ENCODE measurements around the gene MRPS35. TPM values are rescaled to one million over a fixed set of nuclear protein-coding genes. Genes with fewer than 3 reads are reported as not detected.
A peak's percentile ranks its signal among the peaks of the same experiment; 100 is the strongest.
"Not testable (repeated sequence)": the region's sequence is repeated elsewhere in the genome, so short reads cannot be mapped to it uniquely, and the experiment has no call there.

Gene MRPS35
- total RNA-seq, 4 donors from 2014 or later, result 30.0 to 41.8 (median 34.7) TPM

- DNase-seq (ENCODE audit: low spot score) (no peak), ATAC-seq (ENCODE audit: low FRiP score) (no peak)
- no peak for TF ChIP-seq CTCF (IDR thresholded peaks at IDR 0.05)
Observed at GRCh38 chr12:27732281-27732680, 21.6 kb downstream of the MRPS35 start.

DNA sequence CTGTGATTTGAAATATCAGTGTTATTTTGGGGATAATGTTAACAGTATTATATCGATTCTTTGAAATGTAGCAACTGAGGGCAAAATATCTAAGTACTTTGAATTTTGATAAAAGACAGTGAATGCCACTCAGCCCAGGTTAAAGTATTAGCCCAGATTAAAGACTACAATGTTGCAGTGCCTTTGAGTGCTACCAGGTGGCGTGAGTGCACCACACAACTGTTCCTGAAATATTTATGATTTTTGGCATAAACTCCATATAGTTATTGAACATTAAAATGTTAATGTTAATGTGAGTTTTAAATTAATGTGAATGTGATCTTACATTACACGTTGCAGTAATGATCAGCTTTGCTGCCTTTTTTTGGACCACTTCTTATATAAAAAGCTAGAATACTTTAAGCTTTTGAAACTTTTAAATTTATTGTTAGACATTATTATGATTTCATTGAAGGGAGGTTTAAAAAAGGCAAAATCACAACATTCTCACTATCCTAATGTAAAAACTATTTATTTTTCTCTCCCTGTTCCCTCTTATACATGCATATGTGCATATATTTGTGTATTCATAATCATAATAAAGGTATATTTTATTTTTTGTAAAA, 22.5 kb downstream of the MRPS35 start:
- TF ChIP-seq CTCF (IDR thresholded peaks at IDR 0.05), result no peak
- ATAC-seq (ENCODE audit: low FRiP score) (no peak), DNase-seq (ENCODE audit: low spot score) (no peak)

GRCh38 chr12:27733791-27734190, 23.2 kb downstream of the MRPS35 start:
- ATAC-seq (ENCODE audit: low FRiP score), result no peak
- no peak for TF ChIP-seq CTCF (IDR thresholded peaks at IDR 0.05)
- DNase-seq (ENCODE audit: low spot score), result no peak

GRCh38 chr12:27734321-27734720, 23.7 kb downstream of the MRPS35 start:
- not testable (repeated sequence) for DNase-seq (ENCODE audit: low spot score); ATAC-seq (ENCODE audit: low FRiP score)

DNA sequence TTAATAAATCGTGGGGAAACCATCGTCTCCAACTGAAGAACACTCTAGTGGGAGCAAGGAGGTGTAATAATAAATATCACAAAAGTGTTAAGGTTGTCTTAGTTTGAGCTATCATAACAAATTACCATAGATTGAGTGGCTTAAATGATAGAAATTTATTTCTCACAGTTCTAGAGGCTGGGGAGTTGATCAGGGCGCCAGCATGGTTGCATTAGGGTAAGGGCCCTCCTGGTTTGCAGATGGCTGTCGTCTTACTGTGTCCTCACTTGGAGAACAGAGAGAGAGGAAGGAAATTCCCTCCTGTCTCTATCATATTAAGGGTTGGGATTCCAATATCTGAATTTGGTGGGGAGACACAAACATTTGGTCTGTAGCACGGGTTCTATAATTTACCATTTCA, 33.0 kb downstream of the MRPS35 start:
- DNase-seq (ENCODE audit: low spot score), result no peak
- no peak for TF ChIP-seq CTCF (IDR thresholded peaks at IDR 0.05)
- no peak for ATAC-seq (ENCODE audit: low FRiP score)

DNA sequence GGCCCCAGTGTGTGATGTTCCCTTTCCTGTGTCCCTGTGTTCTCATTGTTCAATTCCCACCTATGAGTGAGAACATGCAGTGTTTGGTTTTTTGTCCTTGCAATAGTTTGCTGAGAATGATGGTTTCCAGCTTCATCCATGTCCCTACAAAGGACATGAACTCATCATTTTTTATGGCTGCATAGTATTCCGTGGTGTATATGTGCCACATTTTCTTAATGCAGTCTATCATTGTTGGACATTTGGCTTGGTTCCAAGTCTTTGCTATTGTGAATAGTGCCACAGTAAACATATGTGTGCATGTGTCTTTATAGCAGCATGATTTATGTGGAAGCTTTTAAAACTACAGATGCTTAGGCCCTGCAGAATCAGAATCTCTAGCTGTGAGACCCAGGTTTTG, 35.1 kb downstream of the MRPS35 start:
- not testable (repeated sequence) for DNase-seq (ENCODE audit: low spot score); ATAC-seq (ENCODE audit: low FRiP score)

GRCh38 chr12:27747111-27747820, 36.6 kb downstream of the MRPS35 start:
- no peak for DNase-seq (ENCODE audit: low spot score)
- ATAC-seq (ENCODE audit: low FRiP score), result peak; percentile 67
- TF ChIP-seq CTCF (IDR thresholded peaks at IDR 0.05), result no peak

DNA sequence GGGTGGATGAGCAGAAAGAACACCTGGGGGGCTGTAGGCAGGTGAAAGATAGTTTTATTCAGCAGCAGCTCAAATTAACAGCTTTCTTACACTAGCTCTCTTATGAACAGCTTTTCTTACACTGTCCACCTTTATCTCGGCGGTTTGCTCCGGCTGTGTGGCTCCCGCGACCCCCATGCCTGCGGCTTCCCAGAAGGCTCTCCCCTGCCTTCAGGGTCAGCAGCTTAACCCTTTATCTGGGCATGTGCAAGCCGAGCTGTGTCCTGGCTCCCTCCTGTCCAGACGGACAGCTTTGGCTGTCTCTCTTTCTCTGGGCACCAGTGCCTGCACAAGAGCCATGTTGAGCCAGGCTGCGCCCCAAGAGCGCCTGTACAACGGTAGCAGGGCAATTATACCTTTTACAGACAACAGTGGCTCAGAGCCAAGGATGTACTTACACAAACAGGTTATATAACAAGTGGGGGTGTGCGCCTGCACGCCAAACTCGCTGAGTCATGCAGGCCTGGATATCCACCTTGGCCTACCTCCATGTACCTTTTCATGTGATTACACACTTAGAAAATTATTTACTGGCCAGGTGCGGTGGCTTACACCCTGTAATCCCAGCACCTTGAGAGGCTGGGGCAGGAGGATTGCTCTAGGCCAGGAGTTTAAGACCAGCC, 40.9 kb downstream of the MRPS35 start:
- ATAC-seq (ENCODE audit: low FRiP score) (no peak), DNase-seq (ENCODE audit: low spot score) (no peak)
- TF ChIP-seq CTCF (IDR thresholded peaks at IDR 0.05), result no peak

Data from omental fat pad (tissue), 4 donors.